K562 (cell line): Measurements from ENCODE around the gene ZFAND3. TPM values are rescaled to one million over a fixed set of nuclear protein-coding genes. Genes with fewer than 3 reads are reported as not detected.
A peak's percentile ranks its signal among the peaks of the same experiment; 100 is the strongest.

ENCODE experiments used
- ARID1B ChIP-seq: fragments of 450-650 bp; IDR thresholded peaks from 2 replicates; pipeline ENCODE4 v1.6.1; 2016; ENCODE audit warnings: antibody characterized with exemption, mild to moderate bottlenecking, inconsistent platforms
- BHLHE40 ChIP-seq: IDR thresholded peaks from 2 replicates; pipeline ENCODE4 v1.6.1; 2011; ENCODE audit warnings: low read length, improper control_type of control experiment
- CAMTA2 ChIP-seq: fragments of 250-450 bp; sonication (Bioruptor Pico); conservative IDR thresholded peaks from 2 replicates; pipeline ENCODE4 v1.5.1; 2022
- DACH1 ChIP-seq: fragments of 450-650 bp; IDR thresholded peaks from 2 replicates; pipeline ENCODE4 v1.6.1; 2018; ENCODE audit not compliant: partially characterized antibody
- DDX20 ChIP-seq: fragments of 450-650 bp; IDR thresholded peaks from 2 replicates; pipeline ENCODE4 v1.6.1; 2016; ENCODE audit warnings: missing genetic modification characterization, low read depth, mild to moderate bottlenecking, missing compliant biosample characterization, moderate library complexity
- FOXA1 ChIP-seq: fragments of 450-650 bp; IDR thresholded peaks from 2 replicates; pipeline ENCODE4 v1.6.1; 2016; ENCODE audit warnings: mild to moderate bottlenecking, borderline replicate concordance
- IRF2 ChIP-seq: sonication (generic); formaldehyde crosslinking; IDR thresholded peaks from 2 replicates; pipeline ENCODE4 v1.8.1; 2022; ENCODE audit warnings: mild to moderate bottlenecking, missing genetic modification reagents
- KAT8 ChIP-seq: fragments of 450-650 bp; IDR thresholded peaks from 2 replicates; pipeline ENCODE4 v1.6.1; 2016; ENCODE audit warnings: low read depth, mild to moderate bottlenecking
- MEIS2 ChIP-seq: fragments of 450-650 bp; IDR thresholded peaks from 2 replicates; pipeline ENCODE4 v1.6.1; 2014; ENCODE audit warnings: mild to moderate bottlenecking; ENCODE audit not compliant: partially characterized antibody
- POLR2G ChIP-seq: fragments of 200-400 bp; formaldehyde crosslinking; IDR thresholded peaks from 2 replicates; pipeline ENCODE4 v1.6.1; 2017; ENCODE audit warnings: low read depth, mild to moderate bottlenecking, antibody characterized with exemption, low read length, moderate library complexity
- RNF2 ChIP-seq: sonication (generic); IDR thresholded peaks from 2 replicates; pipeline ENCODE4 v1.6.1; 2016
- SRF ChIP-seq, 2 experiments: fragments of 250-450, 450-650 bp in 1 of 2; sonication (Bioruptor Pico) in 1 of 2; sonication (generic) in 1 of 2; formaldehyde crosslinking; IDR thresholded peaks; 2 replicates each; pipeline versions ENCODE4 v1.5.0 to v1.5.1; 2020 to 2022; ENCODE audit warnings: mild to moderate bottlenecking in 1 of 2, missing genetic modification reagents in 1 of 2
- ZNF217 ChIP-seq: sonication (generic); formaldehyde crosslinking; IDR thresholded peaks from 2 replicates; pipeline ENCODE4 v1.8.0; 2022; ENCODE audit warnings: mild to moderate bottlenecking, missing genetic modification reagents
- polyA plus RNA-seq, 8 experiments: library from polyadenylated mRNA; depleted of rRNA in 4 of 8; stranded (reverse) in 5 of 8; unstranded in 3 of 8; fragments of >200 nt; fragmentation: Nextera tagmentation in 2 of 8; fragmentation: Illumina TruSeq in 1 of 8; extraction: Ambion mirVana in 2 of 8; extraction: Trizol in 1 of 8; gene quantifications; 2 replicates each; pipeline versions ENCODE4 v1.2.1 to v1.2.3, GENCODE V29; 2011 to 2014; ENCODE audit warnings: inconsistent platforms in 1 of 8, missing spikeins in 1 of 8
- total RNA-seq, 7 experiments: library from RNA; depleted of rRNA in 6 of 7; stranded (reverse); fragments of >200 nt in 6 of 7; fragmentation: Illumina TruSeq in 2 of 7; extraction: Trizol in 2 of 7; gene quantifications; 2 replicates each; pipeline versions ENCODE4 v1.2.1 to v1.2.3, GENCODE V29; 2011 to 2021; ENCODE audit warnings: low replicate concordance in 1 of 7
- TF ChIP-seq, protein P1 (sequence below), 2 experiments: fragments of 450-650 bp; IDR thresholded peaks; 2 replicates each; pipeline ENCODE4 v1.6.1; 2016; ENCODE audit warnings: mild to moderate bottlenecking in 2 of 2, borderline replicate concordance in 1 of 2, low read depth in 1 of 2, moderate library complexity in 1 of 2
- TF ChIP-seq, protein P2 (sequence below), 2 experiments: IDR thresholded peaks in 1 of 2; conservative IDR thresholded peaks in 1 of 2; 2 replicates each; pipeline ENCODE4 v1.6.1; 2016; ENCODE audit warnings: low read depth in 2 of 2, mild to moderate bottlenecking in 1 of 2, missing compliant biosample characterization in 1 of 2, missing genetic modification characterization in 1 of 2, moderate library complexity in 1 of 2

Gene ZFAND3
- total and polyA plus RNA-seq, 9 of the 15 experiments (the other 6 are each of a cell fraction or from before 2014, with no cell fraction given): 0.81 to 26.6 (median 11.8) TPM

DNA sequence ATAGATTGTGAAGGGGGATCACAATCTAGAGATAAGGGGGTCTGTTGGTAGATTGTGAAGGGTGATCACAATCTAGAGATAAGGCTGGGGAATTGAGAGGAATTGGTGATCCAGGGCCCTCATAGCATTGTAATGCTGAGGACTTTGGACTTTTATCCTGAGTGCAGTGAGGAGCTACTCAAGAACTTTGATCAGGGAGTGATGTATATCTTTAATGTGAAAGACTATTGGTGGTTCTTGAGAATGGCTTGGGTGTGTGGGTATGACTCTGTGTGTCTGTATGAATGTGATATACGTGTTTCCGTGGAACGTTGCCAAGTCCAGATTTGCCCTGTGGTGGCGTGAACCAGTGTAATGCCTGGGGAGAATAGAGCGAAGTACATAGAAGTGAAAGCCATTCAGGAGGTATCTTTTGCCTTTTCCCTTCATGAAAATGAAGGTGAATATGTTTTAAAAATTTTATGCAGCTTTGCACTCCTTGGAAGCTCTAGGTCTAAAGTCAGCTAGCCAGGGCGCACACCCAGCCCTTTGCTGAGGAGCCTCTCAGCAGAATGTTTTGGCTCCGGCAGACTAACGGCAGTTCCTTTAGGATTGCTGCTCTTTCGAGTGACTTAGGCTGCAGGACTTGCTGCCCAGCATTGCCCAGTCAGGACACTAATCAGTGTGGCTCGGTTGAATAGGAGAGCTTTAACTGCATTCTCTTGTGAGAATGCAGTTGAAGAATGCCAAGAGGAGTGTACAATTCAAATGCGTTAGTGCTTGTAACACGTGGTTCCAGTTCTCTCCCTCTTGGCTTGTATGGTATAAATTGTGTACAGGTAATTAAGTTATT lies 3.5 kb downstream of the ZFAND3 start (continued):
- TF ChIP-seq, protein P1, sequence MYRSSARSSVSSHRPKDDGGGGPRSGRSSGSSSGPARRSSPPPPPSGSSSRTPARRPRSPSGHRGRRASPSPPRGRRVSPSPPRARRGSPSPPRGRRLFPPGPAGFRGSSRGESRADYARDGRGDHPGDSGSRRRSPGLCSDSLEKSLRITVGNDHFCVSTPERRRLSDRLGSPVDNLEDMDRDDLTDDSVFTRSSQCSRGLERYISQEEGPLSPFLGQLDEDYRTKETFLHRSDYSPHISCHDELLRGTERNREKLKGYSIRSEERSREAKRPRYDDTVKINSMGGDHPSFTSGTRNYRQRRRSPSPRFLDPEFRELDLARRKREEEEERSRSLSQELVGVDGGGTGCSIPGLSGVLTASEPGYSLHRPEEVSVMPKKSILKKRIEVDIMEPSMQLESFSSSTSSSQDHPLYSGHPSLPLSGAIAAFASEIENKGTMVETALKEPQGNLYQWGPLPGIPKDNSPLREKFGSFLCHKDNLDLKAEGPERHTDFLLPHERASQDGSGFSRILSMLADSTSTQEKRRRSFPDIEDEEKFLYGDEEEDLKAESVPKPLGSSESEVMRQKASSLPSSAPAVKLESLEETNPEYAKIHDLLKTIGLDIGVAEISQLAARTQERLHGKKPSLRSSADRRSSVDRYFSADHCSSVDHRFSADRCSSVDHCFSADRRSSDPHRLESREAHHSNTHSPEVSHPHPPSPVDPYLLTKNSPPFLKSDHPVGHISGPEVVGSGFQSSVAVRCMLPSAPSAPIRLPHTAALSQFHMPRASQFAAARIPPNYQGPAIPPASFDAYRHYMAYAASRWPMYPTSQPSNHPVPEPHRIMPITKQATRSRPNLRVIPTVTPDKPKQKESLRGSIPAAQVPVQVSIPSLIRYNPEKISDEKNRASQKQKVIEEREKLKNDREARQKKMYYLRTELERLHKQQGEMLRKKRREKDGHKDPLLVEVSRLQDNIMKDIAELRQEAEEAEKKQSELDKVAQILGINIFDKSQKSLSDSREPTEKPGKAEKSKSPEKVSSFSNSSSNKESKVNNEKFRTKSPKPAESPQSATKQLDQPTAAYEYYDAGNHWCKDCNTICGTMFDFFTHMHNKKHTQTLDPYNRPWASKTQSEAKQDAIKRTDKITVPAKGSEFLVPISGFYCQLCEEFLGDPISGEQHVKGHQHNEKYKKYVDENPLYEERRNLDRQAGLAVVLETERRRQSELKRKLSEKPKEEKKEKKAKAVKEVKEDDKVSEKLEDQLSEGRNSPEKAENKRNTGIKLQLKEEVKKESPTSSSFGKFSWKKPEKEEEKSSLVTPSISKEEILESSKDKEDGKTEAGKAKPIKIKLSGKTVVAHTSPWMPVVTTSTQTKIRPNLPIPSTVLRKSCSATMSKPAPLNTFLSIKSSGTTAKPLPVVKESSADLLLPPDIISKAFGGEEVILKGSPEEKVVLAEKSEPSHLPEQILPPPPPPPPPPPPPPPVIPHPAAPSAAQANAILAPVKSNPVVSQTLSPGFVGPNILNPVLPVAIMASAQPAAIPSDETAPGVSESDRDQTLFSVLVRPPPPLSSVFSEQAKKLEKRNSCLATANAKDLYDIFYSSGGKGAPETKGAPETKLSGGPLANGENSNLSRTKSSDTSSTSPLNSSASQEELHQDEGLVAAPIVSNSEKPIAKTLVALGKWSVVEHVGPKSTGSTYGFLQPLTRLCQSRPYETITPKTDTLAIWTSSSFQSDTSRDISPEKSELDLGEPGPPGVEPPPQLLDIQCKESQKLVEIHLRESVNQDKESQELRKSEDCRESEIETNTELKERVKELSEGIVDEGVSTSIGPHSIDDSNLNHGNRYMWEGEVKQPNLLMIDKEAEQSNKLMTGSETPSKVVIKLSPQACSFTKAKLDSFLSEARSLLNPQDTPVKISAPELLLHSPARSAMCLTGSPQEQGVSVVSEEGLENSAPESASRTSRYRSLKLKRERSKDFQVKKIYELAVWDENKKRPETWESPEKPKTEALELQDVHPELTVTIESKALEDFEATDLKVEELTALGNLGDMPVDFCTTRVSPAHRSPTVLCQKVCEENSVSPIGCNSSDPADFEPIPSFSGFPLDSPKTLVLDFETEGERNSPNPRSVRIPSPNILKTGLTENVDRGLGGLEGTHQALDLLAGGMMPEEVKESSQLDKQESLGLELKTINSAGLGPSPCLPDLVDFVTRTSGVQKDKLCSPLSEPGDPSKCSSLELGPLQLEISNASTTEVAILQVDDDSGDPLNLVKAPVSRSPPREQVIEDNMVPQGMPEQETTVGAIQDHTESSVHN (IDR thresholded peaks at IDR 0.05; ENCODE audit: borderline replicate concordance in 1 of 2, low read depth in 1 of 2): no peak
- TF ChIP-seq DDX20 (tag): no peak
- no peak for TF ChIP-seq FOXA1
- TF ChIP-seq ARID1B: peak; percentile 78
- no peak for TF ChIP-seq RNF2
- no peak for TF ChIP-seq CAMTA2 (CRISPR knock-in tag)
- no peak for TF ChIP-seq SRF (CRISPR knock-in tag; IDR thresholded peaks at IDR 0.05)
- TF ChIP-seq, protein P2, sequence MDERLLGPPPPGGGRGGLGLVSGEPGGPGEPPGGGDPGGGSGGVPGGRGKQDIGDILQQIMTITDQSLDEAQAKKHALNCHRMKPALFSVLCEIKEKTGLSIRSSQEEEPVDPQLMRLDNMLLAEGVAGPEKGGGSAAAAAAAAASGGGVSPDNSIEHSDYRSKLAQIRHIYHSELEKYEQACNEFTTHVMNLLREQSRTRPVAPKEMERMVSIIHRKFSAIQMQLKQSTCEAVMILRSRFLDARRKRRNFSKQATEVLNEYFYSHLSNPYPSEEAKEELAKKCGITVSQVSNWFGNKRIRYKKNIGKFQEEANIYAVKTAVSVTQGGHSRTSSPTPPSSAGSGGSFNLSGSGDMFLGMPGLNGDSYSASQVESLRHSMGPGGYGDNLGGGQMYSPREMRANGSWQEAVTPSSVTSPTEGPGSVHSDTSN (CRISPR knock-in tag; IDR thresholded peaks at IDR 0.05; ENCODE audit: low read depth): no peak
- TF ChIP-seq, protein P2 (tag; conservative IDR thresholded peaks at IDR 0.05; ENCODE audit: low read depth): peak; percentile 37
- no peak for TF ChIP-seq POLR2G
- no peak for TF ChIP-seq ZNF217 (CRISPR knock-in tag)
- TF ChIP-seq DACH1: peak; percentile 9
- no peak for TF ChIP-seq KAT8
- TF ChIP-seq MEIS2: peak; percentile 67
- TF ChIP-seq IRF2: no peak
- TF ChIP-seq BHLHE40: peak; percentile 30; the same call in 1 of the 2 replicates
